ENCODE measurements around the gene FADD.

Gene FADD

GRCh38 chr11:70230151-70230839, 27.2 kb downstream of the FADD start:
- in situ Hi-C loops (cut with MboI; ENCODE audit: low pct_unique_long_range_greater_than_20kb, low sequenced_read_pairs, unreplicated experiment): no loop called here
- no peak for TF ChIP-seq CTCF (IDR thresholded peaks at IDR 0.05; ENCODE audit: extremely low read depth, insufficient read depth, missing control alignments)
- DNase-seq (ENCODE audit: low spot score): no peak

- DNase-seq (ENCODE audit: low spot score): no peak
- in situ Hi-C loops (cut with MboI; ENCODE audit: low pct_unique_long_range_greater_than_20kb, low sequenced_read_pairs, unreplicated experiment): no loop called here
- TF ChIP-seq CTCF (IDR thresholded peaks at IDR 0.05; ENCODE audit: extremely low read depth, insufficient read depth, missing control alignments): no peak
Measured at GRCh38 chr11:70230840-70231710, 28.0 kb downstream of the FADD start.

GRCh38 chr11:70233034-70233433, 29.9 kb downstream of the FADD start:
- DNase-seq (ENCODE audit: low spot score): no peak
- in situ Hi-C loops (cut with MboI; ENCODE audit: low pct_unique_long_range_greater_than_20kb, low sequenced_read_pairs, unreplicated experiment): no loop called here
- no peak for TF ChIP-seq CTCF (IDR thresholded peaks at IDR 0.05; ENCODE audit: extremely low read depth, insufficient read depth, missing control alignments)

GRCh38 chr11:70233511-70233934, 30.4 kb downstream of the FADD start:
- DNase-seq (ENCODE audit: low spot score): peak; percentile 51
- no peak for TF ChIP-seq CTCF (IDR thresholded peaks at IDR 0.05; ENCODE audit: extremely low read depth, insufficient read depth, missing control alignments)
- in situ Hi-C loops (cut with MboI; ENCODE audit: low pct_unique_long_range_greater_than_20kb, low sequenced_read_pairs, unreplicated experiment): no loop called here

- in situ Hi-C loops (cut with MboI; ENCODE audit: low pct_unique_long_range_greater_than_20kb, low sequenced_read_pairs, unreplicated experiment): no loop called here
- no peak for DNase-seq (ENCODE audit: low spot score)
- no peak for TF ChIP-seq CTCF (IDR thresholded peaks at IDR 0.05; ENCODE audit: extremely low read depth, insufficient read depth, missing control alignments)
Measured at GRCh38 chr11:70233962-70234361, 30.9 kb downstream of the FADD start.

GRCh38 chr11:70240337-70240736, 37.2 kb downstream of the FADD start:
- no peak for DNase-seq (ENCODE audit: low spot score)
- in situ Hi-C loops (cut with MboI; ENCODE audit: low pct_unique_long_range_greater_than_20kb, low sequenced_read_pairs, unreplicated experiment): no loop called here
- TF ChIP-seq CTCF (IDR thresholded peaks at IDR 0.05; ENCODE audit: extremely low read depth, insufficient read depth, missing control alignments): no peak

All from GM13977 (cell line).